Astrocyte (in vitro differentiated cells and primary cell): Measurements from ENCODE around the gene KCNG1.

Experiments used
- CTCF ChIP-seq: IDR thresholded peaks from 2 replicates; pipeline ENCODE4 v1.5.1; 2011; ENCODE audit warnings: low read depth, mild to moderate bottlenecking, inconsistent platforms, low read length, moderate library complexity; ENCODE audit not compliant: insufficient read depth
- EZH2 ChIP-seq: IDR thresholded peaks from 2 replicates; pipeline ENCODE4 v1.6.1; 2012; ENCODE audit warnings: mild to moderate bottlenecking, low read length, inconsistent platforms; ENCODE audit not compliant: insufficient read depth

GRCh38 chr20:51022803-51023616 lies at the start of gene KCNG1:
- no peak for TF ChIP-seq CTCF
- TF ChIP-seq EZH2, result no peak
